ENCODE data around the gene PHETA1.
"Not testable (repeated sequence)": the region's sequence is repeated elsewhere in the genome, so short reads cannot be mapped to it uniquely, and the experiment has no call there.

PHETA1 gene

GRCh38 chr12:111405859-111406473, 37.1 kb upstream of the PHETA1 start, which contains the start of gene SH2B3:
SH2B3 (plus strand) TSS chr12:111405923; CDS start chr12:111418146, 12,223 bp downstream.
- no peak for DNase-seq
- intact Hi-C loops (cut with DNase I): loop anchor here (2.0 kb wide), 1 partner anchor 45 kb away; no protein-coding TSS in a partner anchor

GRCh38 chr12:111405149-111405858, 36.4 kb upstream of the PHETA1 start:
- peak; percentile 80 to 99 (median 90) for DNase-seq
- intact Hi-C loops (cut with DNase I): no loop called here

GRCh38 chr12:111404362-111405148, 35.7 kb upstream of the PHETA1 start:
- intact Hi-C loops (cut with DNase I): no loop called here
- DNase-seq: no peak

GRCh38 chr12:111402490-111402824, 33.6 kb upstream of the PHETA1 start:
- DNase-seq; intact Hi-C loops (cut with DNase I): not testable (repeated sequence)

GRCh38 chr12:111401167-111401605, 32.3 kb upstream of the PHETA1 start:
- intact Hi-C loops (cut with DNase I): no loop called here
- no peak for DNase-seq

- intact Hi-C loops (cut with DNase I): loop anchor here (10.0 kb wide), 1 partner anchor 275 kb away; no protein-coding TSS in a partner anchor
- DNase-seq: not testable (repeated sequence)
Observed at GRCh38 chr12:111399741-111400404, 31.0 kb upstream of the PHETA1 start.

GRCh38 chr12:111398530-111398929, 29.6 kb upstream of the PHETA1 start:
- intact Hi-C loops (cut with DNase I): loop anchor here (10.0 kb wide), 1 partner anchor 276 kb away; no protein-coding TSS in a partner anchor

GRCh38 chr12:111396726-111397445, 28.0 kb upstream of the PHETA1 start:
- peak; percentile 67 to 98 (median 86) for DNase-seq
- intact Hi-C loops (cut with DNase I): loop anchor here (1.0 to 10.0 kb wide), 3 partner anchors 54 to 278 kb away; no protein-coding TSS in a partner anchor

More at GRCh38 chr12:111398530-111398929, 29.6 kb upstream of the PHETA1 start:
- no peak for DNase-seq

GRCh38 chr12:111396271-111396670, 27.4 kb upstream of the PHETA1 start:
- intact Hi-C loops (cut with DNase I): loop anchor here (10.0 kb wide), 1 partner anchor 279 kb away; no protein-coding TSS in a partner anchor
- not testable (repeated sequence) for DNase-seq

- intact Hi-C loops (cut with DNase I): loop anchor here (10.0 kb wide), 1 partner anchor 279 kb away; no protein-coding TSS in a partner anchor
Observed at GRCh38 chr12:111395336-111396187, 26.7 kb upstream of the PHETA1 start.

GRCh38 chr12:111394480-111394879, 25.6 kb upstream of the PHETA1 start:
- intact Hi-C loops (cut with DNase I): loop anchor here (10.0 kb wide), 1 partner anchor 280 kb away; no protein-coding TSS in a partner anchor

More at GRCh38 chr12:111395336-111396187, 26.7 kb upstream of the PHETA1 start:
- DNase-seq: no peak

GRCh38 chr12:111393700-111394300, 24.9 kb upstream of the PHETA1 start:
- intact Hi-C loops (cut with DNase I): loop anchor here (10.0 kb wide), 1 partner anchor 281 kb away; no protein-coding TSS in a partner anchor
- no peak for DNase-seq

More at GRCh38 chr12:111394480-111394879, 25.6 kb upstream of the PHETA1 start:
- DNase-seq: no peak

- DNase-seq: no peak
- intact Hi-C loops (cut with DNase I): loop anchor here (10.0 kb wide), 1 partner anchor 284 kb away; no protein-coding TSS in a partner anchor
Observed at GRCh38 chr12:111390910-111391309, 22.0 kb upstream of the PHETA1 start.

- intact Hi-C loops (cut with DNase I): loop anchor here (10.0 kb wide), 1 partner anchor 285 kb away; no protein-coding TSS in a partner anchor
- no peak for DNase-seq
Observed at GRCh38 chr12:111389635-111390034, 20.7 kb upstream of the PHETA1 start.

GRCh38 chr12:111387747-111388323, 18.9 kb upstream of the PHETA1 start:
- intact Hi-C loops (cut with DNase I): no loop called here
- no peak for DNase-seq

GRCh38 chr12:111386885-111387284, 18.0 kb upstream of the PHETA1 start:
- no peak for DNase-seq
- intact Hi-C loops (cut with DNase I): no loop called here

- intact Hi-C loops (cut with DNase I): no loop called here
- DNase-seq: no peak
Observed at GRCh38 chr12:111384596-111384995, 15.7 kb upstream of the PHETA1 start.
